A549 treated with AZD2906 at 1 μM for 4 hours (cell line): ENCODE results near the gene SYMPK. TPM values are rescaled to one million over a fixed set of nuclear protein-coding genes. Genes with fewer than 3 reads are reported as not detected.

ENCODE experiments used
- total RNA-seq: library from RNA; stranded (reverse); fragments of 200-300 nt; extraction: Qiagen RNA extraction; gene quantifications from 5 replicates; pipeline ENCODE4 v1.2.3, GENCODE V29; 2022

The SYMPK gene
- total RNA-seq: 58.9 to 77.3 TPM (median 71.3 TPM) in 5 replicates

DNA sequence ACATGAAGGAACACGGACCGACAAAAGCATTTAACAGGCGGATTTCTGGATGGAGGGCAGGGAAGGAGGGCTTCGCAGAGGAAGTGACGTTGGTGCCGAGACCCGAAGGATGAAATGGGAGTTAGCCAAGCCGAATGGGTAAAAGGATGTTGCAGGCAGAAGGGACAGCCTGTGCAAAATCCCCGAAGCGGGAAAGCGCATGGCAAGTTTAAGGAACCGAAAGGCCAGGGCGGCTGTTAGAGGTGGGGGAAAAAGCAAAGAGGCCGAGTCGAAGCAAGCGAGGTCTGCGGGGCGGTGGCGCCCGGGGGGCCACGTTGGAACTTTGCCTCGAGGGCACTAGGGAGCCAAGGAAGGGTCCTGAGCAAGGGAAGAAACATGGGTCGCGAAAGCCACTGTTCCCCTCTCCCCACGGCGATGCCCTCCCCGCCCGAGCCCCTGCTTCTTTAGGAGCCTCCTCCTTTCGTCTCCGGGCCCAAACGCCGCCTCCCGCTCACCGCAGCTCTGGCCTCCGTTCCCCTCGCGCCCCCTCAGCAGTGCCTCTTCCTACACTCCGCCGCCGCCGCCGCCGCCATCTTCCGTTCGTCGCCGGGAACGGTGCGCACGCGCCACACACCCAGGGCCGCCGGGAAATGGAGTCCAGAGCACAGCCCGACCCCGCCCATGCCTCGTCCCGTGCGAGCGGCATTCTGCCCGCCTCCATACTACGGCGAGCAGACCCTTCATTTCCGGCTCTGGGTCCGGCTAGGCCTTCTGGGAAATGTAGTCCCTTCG lies at the start of gene SYMPK:
TSS of gene SYMPK (minus strand) at position 584 of the 771 bp plus-strand sequence. CDS start 8,652 bp downstream, outside the sequence.

GRCh38 chr19:45901912-45902650 lies 39.1 kb upstream of the SYMPK start, which contains the start of gene MYPOP:
Gene MYPOP (minus strand): TSS chr19:45902613. CDS start chr19:45901773, 840 bp downstream.

DNA sequence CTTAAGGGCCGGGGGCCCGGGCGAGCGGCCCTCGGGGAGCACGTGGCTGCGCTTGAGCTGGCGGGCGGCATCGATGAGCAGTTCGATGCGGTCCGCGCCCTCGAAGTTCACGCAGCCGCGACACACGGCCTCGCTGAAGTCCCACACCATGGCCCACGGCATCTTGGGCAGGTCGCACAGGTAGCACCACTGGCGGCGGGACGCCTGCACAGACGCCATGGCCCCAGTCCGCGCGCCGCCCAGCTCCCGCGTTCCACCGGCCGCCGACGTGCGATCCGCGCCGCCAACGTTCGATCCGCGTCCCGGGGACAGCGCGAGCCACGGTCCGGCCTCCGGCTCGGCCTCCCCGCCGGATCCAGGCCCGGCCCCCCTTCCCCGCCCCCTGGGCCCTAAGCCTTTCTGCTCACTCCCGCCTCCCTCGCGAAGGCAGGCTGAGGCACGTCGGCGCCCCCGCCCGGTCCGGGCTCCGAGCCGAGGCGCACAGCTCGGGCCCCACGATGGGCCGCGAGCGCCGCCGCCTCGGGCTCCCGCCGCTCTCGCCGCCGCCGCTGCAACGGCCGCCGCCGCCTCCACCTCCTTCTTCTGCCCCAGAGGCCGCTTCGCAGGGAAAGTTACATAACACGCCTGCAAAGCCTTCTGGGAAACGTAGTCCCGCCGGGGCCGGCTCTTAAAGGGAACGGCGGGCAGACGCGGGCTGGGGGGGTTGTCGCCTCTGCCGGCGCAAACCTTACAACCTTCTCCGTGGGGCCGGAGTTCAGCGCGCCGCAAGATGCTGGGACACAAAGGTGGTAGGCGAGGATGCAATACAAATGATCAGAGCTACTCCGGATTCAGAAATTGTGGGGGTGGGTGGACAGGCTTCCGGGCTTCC lies 22.8 kb upstream of the SYMPK start, which contains the start of gene IRF2BP1:
TSS of gene IRF2BP1 (minus strand) at position 586 of the 871 bp plus-strand sequence. CDS start at position 219, 367 bp downstream.

DNA sequence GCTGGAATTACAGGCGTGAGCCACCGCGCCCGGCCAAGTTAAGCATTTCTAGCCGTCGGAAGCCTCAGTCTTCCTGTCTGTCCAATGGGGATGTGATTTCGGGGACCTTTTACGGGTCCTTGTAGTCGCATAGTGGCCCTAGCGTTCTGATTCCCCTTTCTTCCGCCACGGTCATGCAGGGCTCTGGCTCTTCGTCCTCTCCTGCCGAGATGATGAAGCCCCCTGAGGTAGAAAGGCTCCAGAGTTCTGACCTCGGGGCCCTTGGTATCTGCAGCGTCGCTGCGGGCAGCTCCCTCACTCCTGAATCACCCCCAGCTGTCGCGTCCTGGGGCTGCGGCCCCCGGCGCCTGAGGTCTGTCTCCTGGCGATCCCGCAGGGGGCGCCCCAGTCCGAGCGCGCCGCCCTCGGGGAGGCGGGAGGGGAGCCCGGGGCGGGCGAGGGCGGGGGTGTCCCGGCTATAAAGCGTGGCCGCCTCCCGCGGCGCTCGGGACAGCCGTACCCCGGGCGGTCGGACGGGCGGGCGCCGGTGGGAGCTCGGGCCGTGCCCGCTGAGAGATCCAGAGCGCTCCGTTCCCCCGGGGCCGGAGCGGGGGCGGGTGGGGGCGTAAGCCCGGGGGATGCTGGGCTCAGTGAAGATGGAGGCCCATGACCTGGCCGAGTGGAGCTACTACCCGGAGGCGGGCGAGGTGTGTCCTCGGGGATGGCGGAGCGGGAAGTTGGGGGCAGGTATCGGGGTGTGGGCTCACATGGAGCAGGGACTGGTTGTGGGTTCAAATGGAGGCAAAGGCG lies 1.1 kb upstream of the SYMPK start, which contains the start of gene FOXA3:
TSS of gene FOXA3 (plus strand) at position 487 of the 789 bp plus-strand sequence. CDS start at position 618, 131 bp downstream.

GRCh38 chr19:45814851-45815480 lies 48.0 kb downstream of the SYMPK start, which contains the start of gene RSPH6A:
Gene RSPH6A (minus strand): TSS chr19:45815308. CDS start chr19:45815176, 132 bp downstream.

GRCh38 chr19:45792470-45793177 lies 70.3 kb downstream of the SYMPK start, which contains the start of gene DMWD:
Gene DMWD (minus strand): TSS chr19:45792845. CDS start chr19:45792756, 89 bp downstream.

GRCh38 chr19:45782162-45782691 lies 80.7 kb downstream of the SYMPK start, which contains the start of gene DMPK:
Gene DMPK (minus strand): TSS chr19:45782490. CDS start chr19:45782352, 138 bp downstream.

DNA sequence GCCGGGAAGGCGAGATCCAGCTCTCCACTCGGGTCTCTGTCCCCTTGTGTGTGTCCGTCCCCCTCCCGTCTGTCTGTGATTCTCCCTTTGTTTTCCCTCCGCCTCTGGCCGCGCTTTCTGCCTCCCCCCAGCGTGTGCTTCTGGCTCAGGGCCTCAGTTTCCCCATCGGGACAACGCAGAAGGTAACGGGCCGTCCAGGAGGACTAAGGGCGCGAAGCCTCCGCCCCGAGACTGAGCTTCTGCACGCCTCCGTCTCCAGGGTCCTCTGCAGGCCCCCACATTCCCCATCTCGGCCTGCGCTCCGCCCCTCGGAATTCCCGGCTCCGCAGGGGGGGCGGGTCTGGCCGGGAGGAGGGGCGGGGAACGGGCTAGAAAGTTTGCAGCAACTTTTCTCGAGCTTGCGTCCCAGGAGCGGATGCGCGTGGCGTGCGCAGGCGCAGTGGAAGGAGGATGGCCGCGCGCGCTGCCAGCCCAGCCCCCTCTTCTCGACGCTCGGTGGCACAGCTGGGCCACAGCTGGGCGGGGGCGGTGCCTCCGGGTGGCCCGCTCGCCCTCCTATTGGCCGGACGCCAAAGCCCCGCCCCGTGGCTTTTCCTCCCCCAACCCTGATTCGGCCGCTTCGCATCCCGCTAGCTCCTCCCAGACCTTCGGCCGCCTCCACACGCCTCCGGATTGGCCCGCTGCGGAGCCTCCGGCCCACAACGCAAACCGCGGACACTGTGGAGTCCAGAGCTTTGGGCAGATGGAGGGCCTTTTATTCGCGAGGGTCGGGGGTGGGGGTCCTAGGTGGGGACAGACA lies 93.8 kb downstream of the SYMPK start, which contains the start of gene SIX5:
TSS of gene SIX5 (minus strand) at position 269 of the 799 bp plus-strand sequence. CDS start 408 bp downstream, outside the sequence.

Other genes starting within 250 kb of the SYMPK start
- gene EML2, start 223.8 kb downstream of the SYMPK start, total RNA-seq: 19.3 to 27.2 TPM (median 23.1 TPM) in 5 replicates
- gene GIPR, start 194.9 kb downstream of the SYMPK start, total RNA-seq: 2.0 to 3.3 TPM (median 2.9 TPM) in 5 replicates
- 761 to 882 TPM (median 789 TPM) in 5 replicates for gene SNRPD2, start 171.2 kb downstream of the SYMPK start, total RNA-seq
- gene QPCTL, start 170.5 kb downstream of the SYMPK start, total RNA-seq: 6.6 to 9.5 TPM (median 8.7 TPM) in 5 replicates
- gene FBXO46, start 132.3 kb downstream of the SYMPK start, total RNA-seq: 7.8 to 11.1 TPM (median 9.7 TPM) in 5 replicates
- gene MEIOSIN, start 129.7 kb downstream of the SYMPK start, total RNA-seq: 0.03 to 0.06 TPM (median 0.05 TPM) in 5 replicates
- 16.8 to 31.3 TPM (median 28.9 TPM) in 5 replicates for gene SIX5, start 93.9 kb downstream of the SYMPK start, total RNA-seq
- 29.1 to 45.4 TPM (median 40.2 TPM) in 5 replicates for gene DMPK, start 80.7 kb downstream of the SYMPK start, total RNA-seq
- 22.5 to 34.8 TPM (median 30.3 TPM) in 5 replicates for gene DMWD, start 70.3 kb downstream of the SYMPK start, total RNA-seq
- not detected in 5 replicates for gene RSPH6A, start 47.8 kb downstream of the SYMPK start, total RNA-seq
- 0.58 to 1.1 TPM (median 0.89 TPM) in 5 replicates for gene FOXA3, start 1.2 kb upstream of the SYMPK start, total RNA-seq
- 22.7 to 37.9 TPM (median 36.1 TPM) in 5 replicates for gene IRF2BP1, start 23.0 kb upstream of the SYMPK start, total RNA-seq
- 6.4 to 10.3 TPM (median 10.1 TPM) in 5 replicates for gene MYPOP, start 39.5 kb upstream of the SYMPK start, total RNA-seq
- gene NANOS2, start 51.6 kb upstream of the SYMPK start, total RNA-seq: not detected in 5 replicates
- gene NOVA2, start 110.7 kb upstream of the SYMPK start, total RNA-seq: 0.77 to 1.3 TPM (median 1.3 TPM) in 5 replicates
- 4.1 to 6.2 TPM (median 4.6 TPM) in 5 replicates for gene CCDC61, start 132.3 kb upstream of the SYMPK start, total RNA-seq
- gene PGLYRP1, start 159.9 kb upstream of the SYMPK start, total RNA-seq: not detected in 5 replicates
- gene IGFL4, start 177.9 kb upstream of the SYMPK start, total RNA-seq: 0.28 to 0.33 TPM (median 0.30 TPM) in 5 replicates